Smooth muscle cell of the umbilical artery (primary cell): ENCODE measurements around the gene PDLIM4. TPM values are rescaled to one million over a fixed set of nuclear protein-coding genes. Genes with fewer than 3 reads are reported as not detected.

Experiments
- total RNA-seq: library from RNA; depleted of rRNA; stranded (reverse); fragments of >200 nt; gene quantifications from 2 replicates; pipeline ENCODE4 v1.2.3, GENCODE V29; 2014

PDLIM4 gene, protein sequence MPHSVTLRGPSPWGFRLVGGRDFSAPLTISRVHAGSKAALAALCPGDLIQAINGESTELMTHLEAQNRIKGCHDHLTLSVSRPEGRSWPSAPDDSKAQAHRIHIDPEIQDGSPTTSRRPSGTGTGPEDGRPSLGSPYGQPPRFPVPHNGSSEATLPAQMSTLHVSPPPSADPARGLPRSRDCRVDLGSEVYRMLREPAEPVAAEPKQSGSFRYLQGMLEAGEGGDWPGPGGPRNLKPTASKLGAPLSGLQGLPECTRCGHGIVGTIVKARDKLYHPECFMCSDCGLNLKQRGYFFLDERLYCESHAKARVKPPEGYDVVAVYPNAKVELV
- total RNA-seq = 95.6 and 133 TPM in 2 replicates

DNA sequence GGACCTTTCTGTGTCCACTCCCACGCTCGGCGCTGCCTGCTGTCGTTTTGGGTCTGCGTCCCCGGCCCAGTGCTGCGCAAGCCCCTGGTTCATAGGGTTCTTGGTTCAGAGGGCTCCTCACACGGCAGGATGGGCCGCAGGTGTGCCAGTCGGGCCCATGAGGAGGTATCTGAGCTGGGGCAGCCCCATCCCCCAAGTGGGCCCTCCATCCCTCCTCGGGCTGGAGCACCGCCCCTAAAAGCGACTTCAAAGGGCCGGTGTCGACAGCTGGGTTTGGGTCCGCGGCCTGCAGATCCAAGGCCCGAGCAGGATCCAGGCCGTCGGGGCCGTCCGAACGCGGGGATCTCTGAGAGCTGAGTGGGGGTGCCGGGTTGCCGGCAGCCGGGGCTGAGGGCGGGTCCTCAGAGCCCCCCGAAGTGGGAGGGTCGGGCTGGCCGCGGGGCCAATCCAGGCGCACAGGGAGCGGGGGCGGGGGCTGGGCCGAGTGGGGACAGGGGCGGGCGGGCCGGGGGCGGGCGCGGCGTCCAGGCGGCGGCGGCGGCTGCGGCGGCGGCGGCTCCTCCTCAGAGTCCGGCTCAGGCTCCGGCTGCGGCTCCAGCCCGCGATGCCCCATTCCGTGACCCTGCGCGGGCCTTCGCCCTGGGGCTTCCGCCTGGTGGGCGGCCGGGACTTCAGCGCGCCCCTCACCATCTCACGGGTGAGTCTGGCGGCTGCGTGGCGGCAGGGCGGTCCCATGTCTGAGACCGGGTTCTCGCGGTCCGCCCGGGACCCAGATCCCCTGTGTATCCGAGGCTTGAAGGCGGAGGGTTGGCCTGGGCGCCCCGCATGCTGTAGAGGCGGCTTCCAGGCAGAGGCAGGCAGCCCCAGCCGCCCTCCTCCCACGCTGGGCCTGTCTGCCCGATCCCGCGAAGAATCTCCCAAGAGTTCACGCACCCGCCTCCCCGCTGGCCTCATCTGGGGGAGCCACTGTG lies at the start of gene PDLIM4:
Gene PDLIM4, plus strand, starts transcription at position 566 of the 971 bp plus-strand sequence. Its CDS starts 39 bp downstream, at position 605.

DNA sequence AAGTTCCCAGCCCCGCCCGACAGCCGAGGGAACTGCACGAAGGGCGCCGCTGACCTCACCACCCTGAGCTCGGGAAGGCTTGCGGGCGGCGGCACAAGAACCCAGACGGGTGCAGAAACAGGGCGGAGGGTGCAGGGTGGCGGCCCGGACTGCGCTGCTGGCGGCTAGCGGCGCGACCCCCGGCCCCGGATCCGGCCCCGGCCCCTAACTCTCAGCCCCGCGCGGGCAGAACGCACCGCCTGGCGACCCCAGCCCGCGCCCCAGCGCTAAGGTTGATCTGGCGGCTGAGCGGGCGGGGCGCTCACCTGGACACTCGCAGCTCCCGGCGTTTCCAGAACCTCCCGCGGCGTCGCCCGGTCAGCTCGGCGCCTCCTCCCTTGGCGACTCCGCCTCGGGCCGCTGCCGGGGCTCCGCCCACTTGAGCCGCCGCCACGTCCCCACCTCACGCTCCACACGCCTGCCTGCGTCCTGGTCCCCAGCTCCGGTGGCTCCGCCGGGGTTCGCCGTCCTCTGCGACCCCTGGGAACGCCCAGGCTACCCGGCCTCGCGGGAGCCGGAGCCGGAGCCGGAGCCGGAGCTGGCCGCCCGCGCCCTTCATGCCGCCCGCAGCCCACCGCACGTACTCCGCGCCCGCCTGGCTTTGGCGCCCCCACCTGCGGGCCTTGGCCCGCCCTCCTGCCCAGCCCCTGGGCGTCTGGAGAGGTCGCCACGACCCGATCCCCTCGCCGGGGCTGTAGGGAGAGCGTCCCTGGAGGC lies 29.8 kb upstream of the PDLIM4 start, which contains the start of gene P4HA2:
Gene P4HA2, minus strand, starts transcription at position 369 of the 756 bp plus-strand sequence. CDS start 9,227 bp downstream, outside the sequence.

DNA sequence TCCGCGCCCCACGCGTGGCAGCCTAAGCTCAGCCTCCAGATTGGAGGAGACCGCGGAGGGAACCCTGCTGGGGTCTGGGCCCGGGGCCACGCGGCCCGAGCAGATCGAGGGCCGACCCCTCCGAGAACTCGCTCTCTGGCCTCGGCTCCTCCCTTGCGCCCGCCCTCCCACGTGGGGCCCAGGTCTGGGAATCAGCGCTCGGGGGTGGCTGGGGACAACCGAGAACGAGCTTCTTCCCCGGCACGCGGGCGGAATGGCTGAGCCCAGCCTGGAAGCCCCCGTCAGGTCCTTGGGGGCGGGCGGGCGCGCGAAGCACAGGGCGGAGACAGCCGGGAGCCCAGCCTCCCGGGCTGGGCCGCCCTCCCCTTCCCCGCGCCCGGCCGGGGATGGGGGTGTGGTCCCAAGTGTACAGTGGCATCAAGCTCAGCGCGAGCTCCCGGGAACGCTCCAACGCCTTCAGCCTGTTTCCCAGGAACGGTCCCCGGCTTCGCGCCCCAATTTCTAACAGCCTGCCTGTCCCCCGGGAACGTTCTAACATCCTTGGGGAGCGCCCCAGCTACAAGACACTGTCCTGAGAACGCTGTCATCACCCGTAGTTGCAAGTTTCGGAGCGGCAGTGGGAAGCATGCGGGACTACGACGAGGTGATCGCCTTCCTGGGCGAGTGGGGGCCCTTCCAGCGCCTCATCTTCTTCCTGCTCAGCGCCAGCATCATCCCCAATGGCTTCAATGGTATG lies 36.7 kb downstream of the PDLIM4 start, which contains the start of gene SLC22A4:
Gene SLC22A4, plus strand, starts transcription at position 403 of the 736 bp plus-strand sequence. Its CDS starts 223 bp downstream, at position 626.

Other genes with a start within 250 kb of the PDLIM4 start
- gene ACSL6, start 246.0 kb upstream of the PDLIM4 start, total RNA-seq = under 0.01 TPM in 1 of 2 replicates, not detected in the other
- not detected in 2 replicates for gene IL3, start 197.0 kb upstream of the PDLIM4 start, total RNA-seq
- gene CSF2, start 183.9 kb upstream of the PDLIM4 start, total RNA-seq = 1.2 TPM in 1 of 2 replicates, not detected in the other
- 756 and 933 TPM in 2 replicates for gene P4HA2, start 29.8 kb upstream of the PDLIM4 start, total RNA-seq
- gene SLC22A4, start 36.7 kb downstream of the PDLIM4 start, total RNA-seq = 3.8 and 4.8 TPM in 2 replicates
- gene SLC22A5, start 112.0 kb downstream of the PDLIM4 start, total RNA-seq = 4.2 and 4.8 TPM in 2 replicates
- gene IRF1, start 233.1 kb downstream of the PDLIM4 start, total RNA-seq = 12.1 and 17.5 TPM in 2 replicates